ENCODE data around the gene SEBOX.

SEBOX gene

DNA sequence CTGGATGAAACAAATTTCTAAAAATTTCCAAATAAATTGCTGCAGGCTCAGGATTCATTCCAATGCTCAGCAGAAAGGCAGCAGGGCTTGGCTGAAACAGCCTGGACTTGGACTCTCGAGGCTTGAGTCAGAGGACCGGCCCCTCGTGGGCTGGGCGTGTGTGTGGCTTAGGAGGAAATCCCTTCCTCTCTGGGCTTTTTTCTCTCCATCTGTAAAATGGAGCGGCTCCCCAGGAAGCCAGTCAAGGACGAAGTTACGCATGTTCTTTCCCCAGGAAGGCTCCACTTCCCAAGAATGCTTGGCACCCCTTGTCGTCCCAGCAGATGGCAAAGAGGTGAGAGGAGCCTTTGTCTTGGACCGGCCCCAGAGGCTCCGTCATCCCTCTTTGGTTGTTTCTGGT lies 27.5 kb upstream of the SEBOX start:
- no peak for DNase-seq

DNA sequence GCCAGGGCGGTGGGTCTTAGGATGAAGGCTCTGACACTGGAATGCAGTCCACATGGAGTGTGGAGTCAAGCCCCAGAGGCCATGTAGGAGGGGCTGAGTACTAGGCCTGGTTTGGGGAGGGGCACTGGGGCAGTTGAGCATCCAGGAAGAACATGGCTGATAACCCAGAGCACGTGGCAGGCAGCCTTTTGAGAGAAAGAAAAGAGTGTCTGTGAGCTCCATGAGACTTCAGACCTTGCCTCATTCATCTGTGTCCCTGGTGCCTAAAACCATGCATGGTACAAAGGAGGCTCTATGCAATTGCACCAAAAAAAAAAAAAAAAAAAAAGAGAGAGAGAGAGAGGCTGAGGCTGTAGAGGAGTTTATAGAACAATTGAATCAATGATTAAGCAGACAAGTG lies 26.4 kb upstream of the SEBOX start:
- DNase-seq: no peak

DNA sequence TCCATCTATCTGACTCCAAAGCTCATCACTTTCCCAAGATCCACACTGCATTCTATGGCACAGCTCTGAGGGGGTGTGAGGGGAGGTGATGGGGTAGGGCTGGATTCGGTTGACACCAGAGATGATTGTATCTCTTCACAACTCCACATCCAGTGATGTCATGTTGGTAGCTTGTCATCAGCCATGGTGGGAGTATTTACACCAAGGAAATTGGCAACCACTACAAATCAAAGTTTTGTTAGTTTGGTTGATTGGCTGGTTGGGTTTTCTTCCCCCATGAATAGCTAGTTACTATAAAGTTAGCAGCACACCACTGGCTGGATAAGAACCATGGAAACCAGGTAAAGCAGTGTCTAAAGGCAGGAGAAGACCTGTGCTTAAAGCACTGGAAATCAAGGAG lies 26.0 kb upstream of the SEBOX start:
- DNase-seq: no peak

DNA sequence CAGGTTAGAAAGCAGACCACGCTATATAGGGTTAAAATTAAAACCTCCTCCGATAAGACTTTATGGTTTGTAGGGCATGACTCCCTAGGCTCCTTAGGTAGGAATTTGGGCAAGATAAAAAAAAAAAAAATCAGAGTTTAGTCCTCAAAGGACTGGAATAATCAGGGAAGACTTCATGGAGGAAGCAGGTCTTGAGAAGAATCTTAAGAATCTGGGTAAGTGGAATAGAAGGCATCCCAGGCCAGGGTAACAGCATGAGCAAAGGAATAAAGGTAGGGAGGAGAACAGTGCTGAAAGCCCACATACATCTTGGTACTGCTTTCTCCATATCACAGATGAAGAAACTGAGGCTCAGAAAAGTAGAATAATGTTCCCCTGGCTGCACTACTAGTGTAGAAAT lies 25.6 kb upstream of the SEBOX start:
- DNase-seq: no peak

DNA sequence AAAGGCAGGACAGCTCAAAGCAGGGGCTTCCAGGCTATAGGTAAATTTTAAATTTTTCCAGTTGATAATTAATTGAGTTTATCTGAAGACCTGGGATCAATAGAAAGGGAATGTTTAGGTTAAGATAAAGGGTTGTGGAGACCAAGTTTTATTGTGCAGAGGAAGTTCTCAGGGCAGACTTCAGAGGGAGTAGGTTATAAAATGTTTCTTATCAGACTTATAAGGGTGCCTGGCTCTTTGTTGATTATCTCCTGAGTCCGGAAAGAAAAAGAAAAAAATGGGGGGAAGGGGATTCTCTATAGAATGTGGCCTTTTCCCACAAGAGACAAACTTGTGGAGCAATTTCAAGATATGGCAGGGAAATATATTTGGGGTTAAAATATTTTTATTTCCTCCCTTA lies 25.1 kb upstream of the SEBOX start:
- no peak for DNase-seq

DNA sequence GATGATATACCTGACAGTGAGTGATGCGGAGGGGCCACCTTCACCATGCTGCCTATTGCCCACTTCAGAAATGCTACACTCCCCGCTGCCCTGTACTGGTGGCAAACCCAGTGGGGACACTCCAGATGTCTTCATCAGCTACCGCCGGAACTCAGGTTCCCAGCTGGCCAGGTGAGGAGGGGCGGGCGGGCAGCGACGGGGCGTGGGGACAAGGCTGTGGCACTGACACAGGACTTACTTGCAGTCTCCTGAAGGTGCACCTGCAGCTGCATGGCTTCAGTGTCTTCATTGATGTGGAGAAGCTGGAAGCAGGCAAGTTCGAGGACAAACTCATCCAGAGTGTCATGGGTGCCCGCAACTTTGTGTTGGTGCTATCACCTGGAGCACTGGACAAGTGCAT lies 23.1 kb upstream of the SEBOX start:
- no peak for DNase-seq

DNA sequence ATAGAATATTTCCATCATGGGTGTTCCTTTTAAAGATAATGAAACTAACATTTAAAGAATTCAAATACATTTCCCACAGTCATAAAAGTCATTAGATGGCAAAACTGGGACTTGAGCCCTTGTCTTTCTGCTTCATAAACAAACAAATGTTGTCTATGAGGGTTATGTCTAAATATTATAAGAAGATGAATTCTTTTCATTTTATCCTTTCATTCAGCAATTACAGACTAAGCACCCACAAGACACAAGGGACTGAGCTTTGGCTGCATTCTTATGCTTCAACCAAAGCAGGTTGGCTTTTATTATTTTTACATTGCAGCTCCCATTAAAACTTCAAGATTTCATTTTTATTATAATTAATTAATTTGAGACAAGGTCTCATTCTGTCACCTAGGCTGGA lies 21.4 kb upstream of the SEBOX start:
- DNase-seq: no peak

DNA sequence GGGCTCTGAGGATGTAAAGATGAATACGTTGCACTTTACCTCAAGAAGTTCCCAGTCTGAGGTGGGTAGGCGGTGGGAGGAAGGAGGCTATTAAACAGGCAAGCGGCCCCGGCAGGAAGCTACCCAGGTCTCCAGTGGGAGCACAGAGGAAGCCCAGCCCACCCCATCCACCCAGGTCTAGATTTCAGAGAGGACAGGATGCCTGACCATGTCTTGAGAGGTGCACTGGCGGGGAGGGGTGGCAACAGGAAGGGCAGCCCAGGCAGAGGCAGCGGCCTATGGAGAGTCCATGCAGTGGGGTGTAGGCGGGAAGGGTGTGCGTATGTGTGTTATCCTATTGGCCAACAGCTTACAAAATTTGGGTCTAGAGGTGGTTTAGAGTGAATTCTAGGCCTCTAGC lies 20.4 kb upstream of the SEBOX start:
- peak; percentile 28 for DNase-seq

DNA sequence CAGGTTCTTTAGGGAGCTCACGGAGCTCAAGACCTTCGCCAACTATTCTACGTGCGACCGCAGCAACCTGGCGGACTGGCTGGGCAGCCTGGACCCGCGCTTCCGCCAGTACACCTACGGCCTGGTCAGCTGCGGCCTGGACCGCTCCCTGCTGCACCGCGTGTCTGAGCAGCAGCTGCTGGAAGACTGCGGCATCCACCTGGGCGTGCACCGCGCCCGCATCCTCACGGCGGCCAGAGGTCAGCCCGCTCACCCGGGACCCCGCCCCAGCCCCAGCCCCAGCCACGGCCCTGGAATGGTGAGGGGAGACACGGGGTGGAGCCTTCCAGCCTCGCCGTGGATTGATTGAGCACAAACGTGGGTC lies 20.0 kb upstream of the SEBOX start:
- no peak for DNase-seq

DNA sequence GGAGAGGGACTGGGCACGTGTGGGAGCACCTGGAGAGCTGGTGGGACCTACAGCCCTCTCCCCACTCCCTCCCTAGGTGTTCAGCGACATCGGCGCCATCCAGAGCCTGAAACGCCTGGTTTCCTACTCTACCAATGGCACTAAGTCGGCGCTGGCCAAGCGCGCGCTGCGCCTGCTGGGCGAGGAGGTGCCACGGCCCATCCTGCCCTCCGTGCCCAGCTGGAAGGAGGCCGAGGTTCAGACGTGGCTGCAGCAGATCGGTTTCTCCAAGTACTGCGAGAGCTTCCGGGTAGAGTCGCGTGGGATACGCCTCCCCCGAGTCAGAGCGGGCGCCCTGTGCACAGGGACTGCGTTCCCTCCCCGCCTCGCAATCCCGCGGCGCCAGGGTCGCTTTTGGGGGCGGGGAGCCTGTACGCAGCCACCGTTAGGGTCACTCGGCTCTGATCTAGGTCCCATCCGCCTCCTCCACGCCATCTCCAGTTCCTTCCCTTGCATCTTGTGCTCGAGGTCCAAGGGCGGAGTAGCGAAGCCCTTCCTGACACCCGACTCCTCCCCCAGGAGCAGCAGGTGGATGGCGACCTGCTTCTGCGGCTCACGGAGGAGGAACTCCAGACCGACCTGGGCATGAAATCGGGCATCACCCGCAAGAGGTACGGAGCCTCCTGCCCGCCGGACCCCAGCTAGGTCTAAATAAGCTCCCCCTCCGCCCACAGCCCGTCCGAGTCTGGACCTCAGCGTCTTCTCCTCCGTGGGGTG lies 19.5 kb upstream of the SEBOX start:
- DNase-seq: peak; percentile 69

DNA sequence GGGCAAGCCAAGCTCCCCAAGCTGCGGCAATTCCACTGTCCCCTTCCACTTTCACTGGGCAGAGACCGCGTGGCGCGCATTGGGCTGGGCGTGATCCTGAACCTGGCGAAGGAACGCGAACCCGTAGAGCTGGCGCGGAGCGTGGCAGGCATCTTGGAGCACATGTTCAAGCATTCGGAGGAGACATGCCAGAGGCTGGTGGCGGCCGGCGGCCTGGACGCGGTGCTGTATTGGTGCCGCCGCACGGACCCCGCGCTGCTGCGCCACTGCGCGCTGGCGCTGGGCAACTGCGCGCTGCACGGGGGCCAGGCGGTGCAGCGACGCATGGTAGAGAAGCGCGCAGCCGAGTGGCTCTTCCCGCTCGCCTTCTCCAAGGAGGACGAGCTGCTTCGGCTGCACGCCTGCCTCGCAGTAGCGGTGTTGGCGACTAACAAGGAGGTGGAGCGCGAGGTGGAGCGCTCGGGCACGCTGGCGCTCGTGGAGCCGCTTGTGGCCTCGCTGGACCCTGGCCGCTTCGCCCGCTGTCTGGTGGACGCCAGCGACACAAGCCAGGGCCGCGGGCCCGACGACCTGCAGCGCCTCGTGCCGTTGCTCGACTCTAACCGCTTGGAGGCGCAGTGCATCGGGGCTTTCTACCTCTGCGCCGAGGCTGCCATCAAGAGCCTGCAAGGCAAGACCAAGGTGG lies 16.3 kb upstream of the SEBOX start:
- no peak for DNase-seq

DNA sequence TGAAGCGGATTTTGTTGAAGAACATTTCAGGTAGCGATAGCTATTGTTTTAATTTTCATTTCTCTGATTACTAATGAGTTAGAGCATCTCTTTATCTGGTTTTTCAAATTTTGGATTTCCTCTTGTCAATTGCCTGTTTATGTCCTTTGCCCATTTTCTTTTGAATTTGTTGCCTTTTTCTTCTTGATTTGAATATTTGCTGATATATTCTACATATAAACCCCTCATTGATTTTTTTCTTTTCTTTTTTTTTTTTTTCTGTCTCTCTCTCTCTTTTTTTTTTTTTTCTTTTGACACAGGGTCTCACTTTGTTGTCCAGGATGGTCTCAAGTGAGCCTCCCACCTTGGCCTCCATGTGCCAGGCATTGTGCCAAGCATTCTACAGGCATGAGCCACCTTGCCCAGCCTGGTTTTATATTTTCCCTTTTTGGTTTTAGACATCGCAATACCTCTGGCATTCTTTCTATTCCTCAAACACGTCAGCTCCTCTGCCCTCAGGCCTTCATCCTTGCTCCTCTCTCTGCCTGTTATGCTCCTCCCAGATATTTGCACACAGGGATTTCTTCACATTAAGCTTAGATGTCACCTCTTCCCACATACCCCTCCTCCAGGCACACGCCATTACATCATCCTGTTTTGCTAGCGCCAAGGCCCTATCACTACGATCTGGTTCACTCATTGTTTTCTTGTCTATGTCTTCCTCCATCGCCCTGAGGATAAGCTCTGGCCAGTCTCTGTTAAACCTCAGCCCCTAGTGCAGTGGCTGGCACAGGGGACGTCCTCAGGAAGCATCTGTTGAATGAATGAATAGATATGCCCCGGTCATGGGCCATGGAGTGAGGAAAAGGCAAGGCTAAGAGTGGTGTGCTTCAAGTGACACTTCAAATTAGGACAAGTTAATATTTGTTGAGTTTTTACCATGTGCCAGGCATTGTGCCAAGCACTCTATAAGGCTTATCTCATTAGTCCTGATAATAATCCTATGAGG lies 15.1 kb upstream of the SEBOX start:
- no peak for DNase-seq

DNA sequence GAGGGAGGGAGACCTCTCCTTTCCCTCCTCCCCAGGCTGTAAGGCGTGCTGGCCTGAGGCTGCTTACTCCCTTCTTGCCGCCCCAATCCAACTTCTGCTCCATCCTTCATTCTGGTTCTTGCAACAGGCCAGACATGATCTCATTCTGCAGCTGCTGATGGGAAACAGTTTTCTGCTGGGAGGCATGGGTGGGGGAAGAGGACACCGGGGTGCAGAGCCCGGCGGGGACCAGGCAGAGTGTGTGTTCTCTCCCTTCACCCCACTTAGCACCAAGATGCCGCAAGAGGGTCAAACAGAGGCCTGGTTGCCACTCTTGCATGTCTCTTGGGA lies 7.9 kb upstream of the SEBOX start:
- DNase-seq: no peak

DNA sequence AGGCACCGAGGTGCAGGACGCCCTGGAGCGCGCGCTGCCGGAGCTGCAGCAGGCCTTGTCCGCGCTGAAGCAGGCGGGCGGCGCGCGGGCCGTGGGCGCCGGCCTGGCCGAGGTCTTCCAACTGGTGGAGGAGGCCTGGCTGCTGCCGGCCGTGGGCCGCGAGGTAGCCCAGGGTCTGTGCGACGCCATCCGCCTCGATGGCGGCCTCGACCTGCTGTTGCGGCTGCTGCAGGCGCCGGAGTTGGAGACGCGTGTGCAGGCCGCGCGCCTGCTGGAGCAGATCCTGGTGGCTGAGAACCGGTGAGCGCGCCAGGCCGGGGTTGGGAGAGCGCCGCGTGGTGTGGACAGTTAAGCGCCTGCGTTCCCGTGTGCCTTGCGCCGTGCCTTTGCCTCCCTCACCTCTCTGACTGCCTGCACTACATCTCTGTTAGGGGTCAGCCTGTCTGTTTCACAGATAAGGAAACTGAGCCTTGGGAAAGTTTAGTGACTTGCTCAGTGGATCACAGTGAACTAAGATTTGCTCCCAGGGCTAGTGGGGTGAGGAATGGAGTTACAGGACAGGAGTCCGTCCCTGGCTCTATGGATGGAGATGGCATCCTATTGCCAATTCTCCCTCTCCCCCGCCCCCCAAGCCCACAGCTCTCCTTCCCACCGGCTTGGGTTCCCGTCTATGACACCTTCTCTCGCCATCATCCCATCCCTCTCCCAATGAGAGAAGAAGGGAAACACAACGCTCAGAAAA lies 7.4 kb upstream of the SEBOX start:
- peak; percentile 25 for DNase-seq

DNA sequence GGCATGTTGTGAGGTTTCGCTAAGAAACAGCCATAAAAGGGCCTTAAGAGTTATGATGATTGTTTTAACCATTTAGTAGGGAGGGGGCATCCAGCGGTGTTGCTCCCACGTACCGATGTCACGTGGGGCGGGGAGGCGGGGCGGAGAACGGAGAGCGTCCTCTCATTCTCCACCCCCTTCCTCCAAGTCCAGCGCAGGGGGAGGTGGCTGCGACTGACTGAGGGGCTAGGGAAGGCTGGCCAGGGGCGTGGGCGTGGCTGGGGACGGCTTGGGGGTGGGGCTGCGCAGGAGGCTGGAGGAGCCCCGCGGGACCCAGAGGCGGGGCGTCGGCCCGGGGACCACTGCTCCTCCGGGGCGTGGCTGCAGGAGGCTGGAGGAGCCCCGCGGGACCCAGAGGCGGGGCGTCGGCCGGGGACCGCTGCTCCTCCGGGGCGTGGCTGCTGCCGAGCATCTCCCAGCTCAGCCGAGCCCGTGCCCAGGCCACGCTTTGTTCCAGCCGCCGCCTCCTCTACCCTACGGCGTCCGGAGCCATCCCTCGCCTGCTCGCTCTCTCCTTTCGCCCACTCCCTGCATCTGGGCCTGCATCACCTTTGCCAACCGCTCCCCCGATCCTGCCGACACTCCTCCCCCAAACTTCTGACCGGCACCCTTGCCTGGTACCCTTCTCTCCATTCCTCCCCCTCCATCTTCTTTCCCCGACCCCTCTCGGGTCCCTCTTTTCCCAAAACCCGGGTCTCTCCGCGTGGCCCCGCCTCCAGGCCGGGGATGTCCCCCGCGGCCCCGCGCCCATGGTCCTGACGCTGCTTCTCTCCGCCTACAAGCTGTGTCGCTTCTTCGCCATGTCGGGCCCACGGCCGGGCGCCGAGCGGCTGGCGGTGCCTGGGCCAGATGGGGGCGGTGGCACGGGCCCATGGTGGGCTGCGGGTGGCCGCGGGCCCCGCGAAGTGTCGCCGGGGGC lies 6.5 kb upstream of the SEBOX start, which contains the start of gene SARM1:
Gene SARM1, plus strand, starts transcription at position 450 of the 958 bp plus-strand sequence. Its CDS starts 339 bp downstream, at position 789.
- DNase-seq: peak; percentile 86

DNA sequence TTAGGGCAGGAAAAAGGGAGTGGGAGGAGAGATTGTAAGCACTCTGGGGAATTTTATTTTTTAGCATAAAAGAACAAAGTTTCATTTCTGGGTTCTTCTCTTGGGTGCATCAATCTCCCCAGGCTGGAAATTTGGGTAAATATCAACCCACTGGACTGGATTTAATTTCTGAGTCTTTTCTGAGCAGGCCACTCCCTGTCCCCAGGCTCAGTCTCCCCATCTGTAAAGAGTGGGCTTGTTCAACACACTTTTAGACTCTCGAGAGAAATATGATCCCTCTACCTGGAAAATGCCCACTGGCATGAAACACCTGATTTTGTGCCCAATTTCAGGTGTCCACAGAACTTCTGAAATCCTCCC lies 5.7 kb upstream of the SEBOX start:
- DNase-seq: no peak

DNA sequence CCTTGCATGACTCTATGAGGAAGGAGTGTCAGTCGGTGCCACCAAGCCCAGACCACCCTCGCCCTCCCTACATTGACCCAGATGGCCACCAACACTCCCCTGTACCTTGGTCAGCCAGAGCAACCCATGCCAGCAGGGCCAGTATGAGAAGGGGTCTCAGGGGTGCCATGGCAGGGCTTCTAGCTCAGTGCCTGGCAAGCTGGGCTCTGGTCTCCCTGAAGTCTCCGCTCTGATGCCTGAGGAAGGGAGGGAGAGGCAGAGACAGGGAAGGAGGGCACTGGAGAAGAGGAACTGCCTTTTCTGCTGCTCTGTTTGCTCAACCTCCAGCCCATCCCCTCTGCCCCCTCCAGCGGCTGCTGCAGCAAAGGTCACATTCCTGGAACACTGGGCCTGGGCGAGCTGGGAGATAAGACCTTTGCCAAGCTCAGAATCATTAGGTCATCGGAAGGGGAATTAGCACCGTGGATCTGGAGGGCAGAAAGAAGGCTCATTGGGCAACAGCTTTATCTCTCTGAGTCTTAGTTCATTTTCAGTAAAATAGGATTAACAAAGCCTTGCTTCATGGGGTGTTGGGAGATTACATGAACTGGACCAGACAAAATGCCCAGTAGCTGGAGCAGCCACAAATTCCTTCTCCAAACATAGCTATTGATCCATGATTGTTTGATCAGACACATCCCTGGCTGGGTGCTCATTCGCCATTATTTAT lies 5.2 kb upstream of the SEBOX start, which contains the start of gene VTN:
Gene VTN, minus strand, starts transcription at position 273 of the 709 bp plus-strand sequence. Its CDS starts 104 bp downstream, at position 169.
- DNase-seq: no peak

DNA sequence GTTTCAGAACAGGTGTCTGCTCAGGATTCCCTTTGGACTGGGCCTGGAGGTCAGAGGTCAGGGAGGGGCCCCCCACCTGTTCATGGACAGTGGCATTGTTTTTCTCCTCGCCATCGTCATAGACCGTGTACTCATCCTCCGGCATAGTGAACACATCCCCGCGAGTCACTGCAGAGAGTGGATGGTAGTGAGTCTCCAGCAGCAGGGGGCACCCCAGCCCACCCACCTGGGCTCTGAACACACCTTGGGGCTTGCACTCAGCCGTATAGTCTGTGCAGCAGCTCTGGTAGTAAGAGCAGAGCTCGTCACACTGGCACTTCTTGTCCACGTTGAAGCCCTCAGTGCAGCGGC lies 4.7 kb upstream of the SEBOX start:
- DNase-seq: no peak

DNA sequence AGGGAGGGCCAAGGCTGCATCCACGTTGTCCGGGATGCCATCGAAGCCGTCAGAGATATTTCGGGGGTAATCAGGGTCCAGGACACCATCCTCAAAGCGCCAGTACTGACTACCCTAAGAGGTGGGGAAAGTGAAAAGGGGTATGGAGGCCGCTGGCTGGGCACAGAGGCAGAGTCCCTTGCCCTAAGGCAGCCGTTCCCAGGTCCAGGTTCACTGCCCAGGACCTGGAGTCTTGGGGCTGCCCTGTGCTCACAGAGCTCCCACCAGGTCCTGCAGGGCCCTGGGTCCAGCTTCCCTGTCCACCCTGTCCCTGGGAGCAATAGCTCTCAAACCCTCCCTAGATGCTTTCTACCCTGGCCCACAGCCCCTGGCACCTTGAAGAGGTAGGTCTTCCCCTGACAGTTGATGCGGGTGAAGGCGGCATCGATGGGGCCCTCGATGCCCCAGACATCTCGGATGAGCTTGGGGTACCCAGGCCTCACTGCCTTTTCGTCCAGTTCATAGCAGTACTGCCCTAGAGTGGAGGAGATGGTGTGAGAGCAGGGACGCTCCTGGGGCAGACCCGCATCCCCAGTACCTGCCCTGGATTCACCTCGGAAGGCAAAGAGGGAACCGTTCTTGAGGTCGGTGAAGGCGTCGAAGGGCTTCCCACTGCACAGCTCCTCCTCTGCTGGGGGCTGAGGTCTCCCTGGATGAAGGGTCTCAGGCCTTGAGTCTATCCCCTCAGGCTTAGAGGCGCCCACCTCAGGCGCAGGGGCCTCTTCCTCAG lies 4.1 kb upstream of the SEBOX start:
- no peak for DNase-seq

DNA sequence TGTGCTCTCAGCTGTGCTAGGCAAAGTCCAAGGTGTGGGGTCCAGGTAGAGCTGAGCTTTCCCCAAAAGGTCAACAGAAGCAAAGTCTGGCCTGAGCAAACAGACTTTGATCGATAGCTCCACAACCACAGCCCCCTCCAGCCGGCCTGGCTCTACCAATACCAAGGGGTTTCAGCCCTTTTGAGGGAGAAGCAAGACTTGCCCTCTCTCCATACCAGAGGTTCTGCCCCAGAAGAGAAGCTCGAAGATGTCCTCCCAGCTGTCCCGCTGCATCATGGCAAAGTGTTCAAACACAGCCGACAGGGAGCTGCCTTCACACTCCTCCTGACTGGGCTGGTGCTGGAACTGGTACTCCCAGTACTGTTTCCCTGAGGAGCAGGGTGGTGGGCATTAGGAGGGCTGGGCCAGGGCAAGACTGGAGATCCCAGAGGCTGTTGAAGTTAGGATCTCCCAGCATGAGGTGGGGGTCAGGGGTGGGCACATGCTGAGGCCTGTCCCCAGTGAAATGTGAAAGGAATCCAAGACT lies 3.4 kb upstream of the SEBOX start:
- DNase-seq: no peak

All from activated naive CD4-positive, alpha-beta T cell treated with Interleukin-2 at 50 U/mL for 16 hours (primary cell).